Cortex of kidney (tissue), 1 donor: ENCODE results near the gene GAB2.

Source experiments
- DNase-seq: peaks from one replicate; lab custom pipeline; 2025; lab: John Stamatoyannopoulos, UW

The GAB2 gene

DNA sequence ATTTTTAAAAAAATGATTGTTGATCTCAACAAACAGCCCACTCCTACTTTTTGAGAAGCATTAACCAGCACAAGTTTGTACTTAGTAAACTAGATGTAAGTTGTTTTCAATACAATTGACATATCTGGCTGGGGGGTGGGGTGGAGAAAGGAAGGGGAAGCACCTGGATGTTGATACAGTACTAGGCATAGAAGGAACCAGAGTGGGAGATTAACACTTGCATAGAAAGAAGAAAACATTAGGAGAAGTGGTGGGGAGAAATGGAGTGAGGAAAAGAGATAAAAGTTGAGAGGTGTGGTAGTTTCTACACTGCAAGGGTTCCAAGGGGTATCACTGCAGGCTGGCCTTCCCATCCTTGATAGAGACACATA lies 10.6 kb upstream of the GAB2 start:
- DNase-seq: no peak

- no peak for DNase-seq
These were observed 10.1 kb upstream of the GAB2 start for GRCh38 chr11:78427615-78428265.

- DNase-seq: no peak
These were observed 9.2 kb upstream of the GAB2 start for GRCh38 chr11:78426845-78427244.

DNA sequence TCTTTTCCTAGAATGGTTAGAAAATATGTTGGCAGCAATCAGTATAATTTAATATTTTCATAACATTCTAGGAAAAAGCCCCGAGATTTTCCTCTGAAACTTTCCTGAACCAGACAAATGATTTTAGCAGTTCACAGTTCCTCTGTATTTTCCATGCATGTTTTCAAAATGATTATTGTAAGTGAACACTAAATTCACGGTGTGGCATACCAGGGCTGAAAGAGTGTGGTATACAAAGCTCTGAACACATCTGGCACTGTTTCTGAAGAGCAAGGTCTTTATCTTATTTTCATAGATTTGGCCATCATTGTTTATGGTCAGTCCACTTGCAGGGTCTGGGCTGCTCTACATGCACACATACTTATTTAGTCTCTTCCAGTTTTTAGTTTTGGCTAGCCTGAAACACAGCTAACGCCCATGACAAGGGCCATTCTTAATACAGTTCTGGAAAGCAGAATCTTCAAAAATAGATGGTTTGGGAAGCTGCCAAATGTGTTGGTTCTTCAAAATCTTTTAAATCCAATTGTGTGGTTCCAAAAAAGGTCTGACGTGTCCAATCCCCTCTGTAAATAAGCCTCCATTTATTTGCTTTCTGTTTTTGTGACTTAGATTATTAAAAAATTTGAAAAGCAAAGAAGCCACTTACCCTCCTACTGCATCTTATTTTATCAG lies 7.9 kb upstream of the GAB2 start:
- DNase-seq: no peak

DNA sequence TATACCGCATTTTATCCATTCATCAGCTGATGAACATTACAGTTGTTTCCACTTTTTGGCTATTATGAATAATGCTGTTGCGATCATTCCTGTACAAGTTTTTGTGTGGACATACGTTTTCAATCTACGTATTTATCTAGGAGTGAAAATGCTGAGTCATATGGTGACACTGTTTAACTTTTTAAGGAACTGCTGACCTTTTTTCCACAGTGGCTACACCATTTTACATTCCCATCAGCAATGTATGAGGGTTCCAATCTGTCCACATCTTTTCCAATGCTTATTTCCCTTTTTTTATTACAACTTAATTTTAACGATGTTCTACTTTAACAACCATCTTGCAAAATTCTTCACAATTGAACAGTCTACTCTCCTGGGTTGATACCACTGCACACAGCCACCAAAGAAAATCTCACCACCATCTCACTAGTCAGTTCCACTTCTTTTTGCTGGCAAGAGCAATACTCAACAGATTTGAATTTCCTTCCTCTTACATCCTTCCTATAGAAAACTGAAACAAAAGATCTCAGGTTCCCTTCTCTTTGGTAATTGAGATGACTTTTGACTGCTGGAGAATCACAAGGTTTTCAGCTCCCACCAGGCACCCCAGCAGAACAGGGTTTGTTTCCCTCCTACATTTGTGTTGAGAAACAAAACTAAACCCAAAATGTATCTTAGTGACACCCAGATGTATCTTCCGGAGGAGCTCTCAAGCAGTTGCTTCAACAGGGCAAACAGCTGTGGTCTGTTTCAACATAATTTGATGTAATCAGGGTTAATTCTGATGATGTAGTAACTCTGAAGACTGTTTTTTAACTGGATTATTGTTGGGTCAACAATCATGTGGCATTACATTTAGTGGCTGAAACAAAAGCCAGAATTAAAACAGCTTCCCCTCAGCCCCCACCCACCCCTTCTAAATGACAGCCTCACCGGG lies 7.0 kb upstream of the GAB2 start:
- DNase-seq: no peak

- DNase-seq: no peak
These were observed 5.6 kb upstream of the GAB2 start for GRCh38 chr11:78423241-78423640.

DNA sequence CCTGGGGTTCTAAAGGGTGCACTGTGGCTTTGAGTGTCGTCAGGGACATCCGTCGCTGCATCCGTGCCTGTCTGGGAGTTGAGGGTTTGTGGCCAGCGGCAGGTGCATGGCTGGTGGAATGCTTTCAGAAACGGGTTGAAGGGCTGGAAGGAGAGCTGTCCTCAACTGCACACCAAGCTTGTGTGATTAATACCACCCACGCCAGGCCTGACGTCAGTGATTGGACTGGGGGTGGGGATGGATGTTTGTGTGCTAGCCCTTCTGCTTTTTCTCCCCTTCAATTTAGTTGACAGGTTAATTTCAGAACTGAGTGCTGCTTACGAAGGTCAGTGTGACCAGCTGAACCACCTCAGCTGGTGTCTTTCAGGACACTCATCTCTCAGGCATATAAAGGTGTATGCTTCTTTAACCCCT lies 3.2 kb upstream of the GAB2 start:
- DNase-seq: no peak

DNA sequence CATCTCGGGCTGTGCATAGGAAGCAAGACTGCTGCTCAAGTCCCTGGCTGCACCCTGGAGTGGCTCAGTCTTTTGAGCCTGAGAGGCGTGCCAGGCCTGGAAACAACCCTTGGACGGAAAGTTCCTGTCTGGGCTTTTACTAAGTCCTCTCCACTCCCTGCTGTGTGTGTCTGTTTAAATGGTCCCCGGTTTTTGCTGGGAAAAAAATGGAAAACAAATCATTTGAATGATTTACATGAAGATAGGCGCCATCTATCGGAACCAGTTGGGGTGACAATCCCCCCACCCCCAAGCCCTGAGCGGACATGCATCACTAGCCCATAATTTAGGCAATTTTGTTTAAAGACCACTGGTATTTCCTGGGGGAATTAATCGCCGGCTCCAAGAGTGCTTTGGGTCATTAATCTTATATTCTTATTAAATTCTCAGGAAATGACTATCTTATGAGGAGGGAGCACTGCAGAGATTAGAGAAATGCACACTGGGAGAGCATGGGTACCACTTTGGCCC lies 2.7 kb upstream of the GAB2 start:
- DNase-seq: no peak

GRCh38 chr11:78419327-78419726 lies 1.7 kb upstream of the GAB2 start:
- DNase-seq: no peak

DNA sequence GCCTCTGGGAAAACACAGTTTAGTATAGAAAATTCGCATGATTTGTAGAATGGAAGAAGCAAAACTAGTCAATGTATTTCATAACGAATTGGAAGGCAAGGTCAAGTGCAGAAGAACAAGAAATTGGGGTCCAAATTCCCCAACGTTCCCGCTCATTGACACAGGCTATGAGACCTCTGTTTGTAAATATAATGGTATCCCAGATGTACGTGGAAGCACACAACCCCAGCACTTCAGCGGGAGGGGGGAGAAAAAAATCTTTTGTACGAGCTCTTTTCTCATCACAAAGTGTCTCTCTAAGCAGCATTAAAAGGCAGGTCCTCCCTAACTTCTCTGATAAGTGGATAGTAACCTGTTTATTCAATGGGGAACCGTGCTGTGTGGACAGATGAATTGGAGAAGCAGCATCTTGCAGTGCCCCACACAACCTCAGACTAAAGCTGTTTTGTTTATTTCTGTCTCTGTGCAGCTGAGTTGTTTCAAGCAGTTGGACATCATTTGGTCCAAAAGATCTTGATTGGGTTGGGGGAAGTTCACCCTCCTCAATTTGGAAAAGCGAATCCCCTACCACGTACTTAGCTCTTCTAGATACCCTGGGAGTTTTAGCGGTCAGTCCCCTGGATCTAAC lies 1.1 kb upstream of the GAB2 start:
- DNase-seq: no peak

- DNase-seq: no peak
These were observed 416 bp upstream of the GAB2 start for GRCh38 chr11:78417888-78418583.

DNA sequence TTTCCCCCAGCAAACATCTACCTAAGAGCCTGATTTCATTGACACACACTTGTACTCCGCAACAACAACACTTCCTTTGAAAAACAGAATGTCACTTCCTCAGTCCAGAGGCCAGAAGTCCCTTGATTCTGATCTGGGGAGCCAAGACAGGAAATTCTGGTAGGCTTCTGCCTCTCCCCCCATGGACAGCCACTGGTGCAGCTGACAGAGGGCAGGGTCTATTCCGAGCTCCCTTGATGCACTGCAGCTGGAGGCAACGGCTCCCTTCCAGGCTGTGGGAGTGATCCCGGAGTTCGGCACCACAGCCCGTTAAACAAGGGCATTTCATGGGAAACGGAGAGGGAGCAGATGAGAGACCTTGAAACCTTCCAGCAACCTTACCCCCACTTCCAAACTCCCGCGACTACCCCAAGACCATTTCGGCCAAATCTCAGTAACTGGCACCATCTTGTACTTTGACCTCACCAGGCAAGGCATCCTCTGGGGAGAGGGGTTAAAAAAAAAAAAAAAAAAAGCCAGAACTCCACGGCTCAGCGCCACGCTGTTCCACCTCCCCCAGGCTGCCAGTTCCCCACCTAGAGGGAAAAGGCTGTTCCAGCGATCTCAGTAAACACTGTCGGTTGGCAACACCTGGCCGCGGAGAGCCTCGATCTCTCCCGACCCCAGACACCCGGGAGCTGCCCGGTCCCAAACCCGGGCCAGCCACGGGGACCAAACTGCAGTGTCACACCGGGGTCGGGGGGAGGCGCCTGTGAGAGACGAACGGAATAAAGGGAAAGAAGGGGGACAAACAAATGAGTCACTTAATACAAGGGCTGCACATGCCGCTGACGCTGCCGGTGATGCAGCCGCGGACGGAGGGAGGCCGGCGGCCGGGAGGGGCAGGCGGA lies 1.1 kb downstream of the GAB2 start:
- no peak for DNase-seq

DNA sequence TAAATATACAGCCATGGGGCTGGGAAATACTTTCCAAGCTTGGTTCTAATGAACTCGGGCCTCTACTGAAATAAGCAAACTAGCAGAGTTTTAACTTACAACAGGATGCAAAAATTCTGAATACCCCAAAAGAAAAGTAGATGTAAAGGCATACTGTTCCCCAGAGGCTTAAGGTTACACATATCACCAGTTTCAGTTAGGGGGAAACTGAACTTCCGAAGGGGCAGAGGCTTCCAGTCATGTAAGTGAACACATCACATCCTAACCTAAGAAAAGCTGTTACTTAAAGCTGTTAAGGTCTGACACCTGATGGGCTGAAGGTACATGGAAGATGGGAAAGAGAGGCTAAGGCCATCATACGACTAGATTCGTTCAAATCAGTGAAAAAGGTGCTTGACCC lies 2.3 kb downstream of the GAB2 start:
- DNase-seq: no peak

- DNase-seq: no peak
These were observed 3.1 kb downstream of the GAB2 start for GRCh38 chr11:78414321-78415051.

- DNase-seq: no peak
These were observed 9.0 kb downstream of the GAB2 start for GRCh38 chr11:78408619-78409018.

- DNase-seq: no peak
These were observed 10.9 kb downstream of the GAB2 start for GRCh38 chr11:78406568-78407196.

DNA sequence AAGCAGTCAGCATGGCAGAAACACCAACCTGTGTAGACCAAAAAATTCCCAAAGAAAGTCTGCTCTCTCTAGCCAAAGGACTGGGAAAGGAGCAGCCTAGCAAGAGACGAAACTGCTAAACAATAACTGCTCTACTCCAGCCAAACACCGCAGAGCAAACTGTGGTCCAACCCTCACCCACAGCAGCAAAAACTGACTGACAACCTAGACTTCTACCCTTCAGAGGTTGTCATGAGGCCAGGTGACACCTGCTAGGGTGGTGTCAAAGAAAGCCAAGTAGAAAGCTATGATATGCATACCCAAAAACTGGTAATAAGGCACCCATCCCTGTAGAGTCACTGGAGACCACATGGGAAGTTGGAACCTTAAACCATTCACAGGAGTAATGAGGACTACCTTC lies 11.8 kb downstream of the GAB2 start:
- DNase-seq: no peak

GRCh38 chr11:78403781-78404180 lies 13.8 kb downstream of the GAB2 start:
- no peak for DNase-seq

DNA sequence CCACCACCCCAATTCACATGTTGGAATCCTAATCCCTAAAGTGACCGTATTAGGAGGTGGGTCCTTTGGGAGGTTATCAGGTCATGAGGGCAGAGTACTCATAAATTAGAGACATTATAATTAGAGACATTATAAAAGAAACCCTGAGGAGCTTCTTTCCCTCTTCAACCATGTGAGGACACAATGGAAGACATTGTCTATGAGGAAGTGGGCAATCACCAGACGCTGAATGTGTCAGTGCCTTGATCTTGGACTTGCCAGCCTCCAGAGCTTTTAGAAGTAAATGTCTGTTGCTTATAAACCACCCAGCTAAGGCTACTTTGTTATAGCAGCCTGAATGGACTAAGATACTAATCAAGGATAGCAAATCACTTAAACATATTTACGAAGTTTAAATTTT lies 14.8 kb downstream of the GAB2 start:
- no peak for DNase-seq
